NB4 (cell line): Measurements from ENCODE around the gene TRERF1.

ENCODE experiments used
- CTCF ChIP-seq: IDR thresholded peaks from one replicate; pipeline ENCODE4 v1.5.1; 2012; ENCODE audit warnings: low read depth, low read length
- MAX ChIP-seq: IDR thresholded peaks from 2 replicates; pipeline ENCODE4 v1.6.1; 2011; ENCODE audit warnings: low read depth, low read length
- MYC ChIP-seq: IDR thresholded peaks from 2 replicates; pipeline ENCODE4 v1.6.1; 2011; ENCODE audit warnings: low read depth, low read length
- POLR2A ChIP-seq: IDR thresholded peaks from 2 replicates; pipeline ENCODE4 v1.6.1; 2011; ENCODE audit warnings: mild to moderate bottlenecking; ENCODE audit not compliant: insufficient read length; ENCODE audit errors: extremely low read depth

GRCh38 chr6:42429836-42430235, 21.9 kb downstream of the TRERF1 start:
- TF ChIP-seq CTCF, result no peak
- no peak for TF ChIP-seq MAX
- no peak for TF ChIP-seq POLR2A
- no peak for TF ChIP-seq MYC
